D721Med (cell line): ENCODE measurements around the gene LENG1.

ENCODE experiments used
- DNase-seq: peaks from one replicate; pipeline ENCODE4 v3.0.0; 2011; ENCODE audit warnings: low spot score; ENCODE audit not compliant: insufficient read length
- FAIRE-seq: peaks from 2 replicates; lab custom pipeline; 2011; peaks lifted over from hg19 to GRCh38; lab: Jason Lieb, UNC
- TF ChIP-seq, protein P1 (sequence below): IDR thresholded peaks from 2 replicates; pipeline ENCODE4 v1.5.1; 2012; ENCODE audit warnings: mild to moderate bottlenecking, control low read depth; ENCODE audit not compliant: insufficient read depth; ENCODE audit errors: missing control alignments

The LENG1 gene

GRCh38 chr19:54160854-54161253, 1.3 kb upstream of the LENG1 start:
- TF ChIP-seq, protein P1, sequence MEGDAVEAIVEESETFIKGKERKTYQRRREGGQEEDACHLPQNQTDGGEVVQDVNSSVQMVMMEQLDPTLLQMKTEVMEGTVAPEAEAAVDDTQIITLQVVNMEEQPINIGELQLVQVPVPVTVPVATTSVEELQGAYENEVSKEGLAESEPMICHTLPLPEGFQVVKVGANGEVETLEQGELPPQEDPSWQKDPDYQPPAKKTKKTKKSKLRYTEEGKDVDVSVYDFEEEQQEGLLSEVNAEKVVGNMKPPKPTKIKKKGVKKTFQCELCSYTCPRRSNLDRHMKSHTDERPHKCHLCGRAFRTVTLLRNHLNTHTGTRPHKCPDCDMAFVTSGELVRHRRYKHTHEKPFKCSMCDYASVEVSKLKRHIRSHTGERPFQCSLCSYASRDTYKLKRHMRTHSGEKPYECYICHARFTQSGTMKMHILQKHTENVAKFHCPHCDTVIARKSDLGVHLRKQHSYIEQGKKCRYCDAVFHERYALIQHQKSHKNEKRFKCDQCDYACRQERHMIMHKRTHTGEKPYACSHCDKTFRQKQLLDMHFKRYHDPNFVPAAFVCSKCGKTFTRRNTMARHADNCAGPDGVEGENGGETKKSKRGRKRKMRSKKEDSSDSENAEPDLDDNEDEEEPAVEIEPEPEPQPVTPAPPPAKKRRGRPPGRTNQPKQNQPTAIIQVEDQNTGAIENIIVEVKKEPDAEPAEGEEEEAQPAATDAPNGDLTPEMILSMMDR, result no peak
- DNase-seq, result no peak
- FAIRE-seq, result no peak

GRCh38 chr19:54160182-54160811, 776 bp upstream of the LENG1 start:
- FAIRE-seq (no peak), DNase-seq (no peak)
- TF ChIP-seq, protein P1, result no peak

DNA sequence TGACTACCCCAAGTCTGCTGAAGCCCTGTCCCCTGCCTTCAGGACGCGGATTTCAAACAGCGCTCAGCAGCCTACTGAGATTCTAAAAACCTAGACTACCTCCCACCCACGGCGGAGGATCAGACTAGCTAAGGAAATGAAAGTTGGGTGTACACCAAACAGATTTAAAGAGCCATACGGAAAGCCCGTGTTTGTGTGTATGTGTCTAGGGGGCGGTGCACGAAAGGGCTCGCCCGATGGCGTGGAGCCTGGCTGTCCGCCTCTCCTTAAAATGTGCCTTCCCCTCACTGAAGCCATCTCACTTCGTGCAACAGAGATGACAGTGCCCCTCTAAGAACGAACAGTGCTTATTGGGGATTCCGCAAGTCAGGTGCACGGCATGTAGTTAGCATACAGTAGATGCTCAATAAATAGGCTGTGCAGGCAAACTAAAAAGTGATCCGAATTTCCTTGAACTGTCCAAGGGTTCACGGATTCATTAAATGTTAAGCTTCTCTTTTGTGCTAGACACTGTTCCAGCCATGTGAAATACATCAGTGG, 639 bp downstream of the LENG1 start:
- TF ChIP-seq, protein P1, result no peak
- DNase-seq (no peak), FAIRE-seq (no peak)

GRCh38 chr19:54156953-54157352, 2.6 kb downstream of the LENG1 start:
- DNase-seq (no peak), FAIRE-seq (no peak)
- TF ChIP-seq, protein P1, result no peak

GRCh38 chr19:54156490-54156889, 3.0 kb downstream of the LENG1 start:
- DNase-seq (no peak), FAIRE-seq (no peak)
- TF ChIP-seq, protein P1, result no peak

GRCh38 chr19:54155694-54156093, 3.8 kb downstream of the LENG1 start:
- FAIRE-seq (no peak), DNase-seq (no peak)
- TF ChIP-seq, protein P1, result no peak

DNA sequence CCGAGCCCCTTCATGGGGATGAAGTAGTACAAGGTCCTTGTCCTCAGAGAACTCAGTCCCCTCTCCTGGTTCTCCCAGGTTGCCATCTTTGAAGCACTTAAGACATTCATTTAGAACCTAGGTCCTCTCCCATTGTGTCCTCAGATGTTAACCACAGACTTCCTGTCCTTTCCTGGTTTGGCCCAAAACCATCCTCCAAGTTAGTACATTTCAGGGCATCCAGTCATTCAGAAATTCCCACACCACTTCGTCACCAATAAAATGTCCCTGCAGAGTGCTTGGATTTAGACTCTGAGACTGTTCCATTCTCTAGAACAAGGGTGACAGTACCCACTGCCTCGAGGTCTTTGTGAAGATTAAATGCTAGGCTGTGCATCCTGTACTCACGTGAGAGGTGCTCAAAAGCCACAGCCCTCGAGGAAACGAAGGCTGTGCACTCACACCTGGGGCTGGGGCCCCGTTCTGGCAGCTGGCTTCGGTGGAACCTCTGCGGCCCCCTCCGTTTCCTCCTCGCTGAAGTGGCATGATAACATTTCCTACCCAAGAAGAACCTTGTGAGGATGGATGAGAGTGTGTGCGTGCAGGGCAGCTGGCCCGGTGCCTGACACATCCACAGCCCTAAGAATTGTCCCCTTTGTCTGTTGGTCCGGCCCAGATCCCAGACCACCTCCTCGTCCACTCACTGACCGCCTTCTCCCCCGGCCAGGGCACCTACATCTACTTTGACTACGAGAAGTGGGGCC, 4.7 kb downstream of the LENG1 start:
- TF ChIP-seq, protein P1, result no peak
- no peak for FAIRE-seq
- DNase-seq, result no peak
